Subcutaneous abdominal adipose tissue (tissue), 5 donors: Measurements from ENCODE around the gene UGGT2.

Experiments used
- H3K27ac ChIP-seq: one replicate; pipeline ENCODE4 v1.7.0; 2013; ENCODE audit warnings: low read depth, mild to moderate bottlenecking, inconsistent platforms, low read length, moderate library complexity
- H3K27me3 ChIP-seq, 5 donors: one replicate each; pipeline ENCODE4 v1.7.0; 2013; ENCODE audit warnings: low read length in 5 of 5, inconsistent platforms in 1 of 5; ENCODE audit not compliant: control insufficient read depth in 5 of 5, insufficient read depth in 4 of 5
- H3K36me3 ChIP-seq, 5 donors: one replicate each; pipeline ENCODE4 v1.7.0; 2013; ENCODE audit warnings: low read length in 5 of 5; ENCODE audit not compliant: control insufficient read depth in 5 of 5, insufficient read depth in 5 of 5
- H3K4me1 ChIP-seq, 5 donors: one replicate each; pipeline ENCODE4 v1.7.0; 2013; ENCODE audit warnings: low read length in 5 of 5, mild to moderate bottlenecking in 3 of 5, moderate library complexity in 1 of 5; ENCODE audit not compliant: control insufficient read depth in 5 of 5, insufficient read depth in 5 of 5
- H3K4me3 ChIP-seq, 5 donors: one replicate each; pipeline ENCODE4 v1.7.0; 2013; ENCODE audit warnings: low read length in 5 of 5, low read depth in 1 of 5
- H3K9ac ChIP-seq, 5 donors: one replicate each; pipeline ENCODE4 v1.7.0; 2013; ENCODE audit warnings: low read length in 5 of 5, mild to moderate bottlenecking in 4 of 5, moderate library complexity in 3 of 5
- H3K9me3 ChIP-seq, 5 donors: one replicate each; pipeline ENCODE4 v1.7.0; 2013; ENCODE audit warnings: low read length in 5 of 5; ENCODE audit not compliant: control insufficient read depth in 5 of 5
- donor health status: healthy.
- donor health status: healthy.
- donor health status: healthy.
- donor health status: healthy.
- donor health status: healthy.

Gene UGGT2, protein sequence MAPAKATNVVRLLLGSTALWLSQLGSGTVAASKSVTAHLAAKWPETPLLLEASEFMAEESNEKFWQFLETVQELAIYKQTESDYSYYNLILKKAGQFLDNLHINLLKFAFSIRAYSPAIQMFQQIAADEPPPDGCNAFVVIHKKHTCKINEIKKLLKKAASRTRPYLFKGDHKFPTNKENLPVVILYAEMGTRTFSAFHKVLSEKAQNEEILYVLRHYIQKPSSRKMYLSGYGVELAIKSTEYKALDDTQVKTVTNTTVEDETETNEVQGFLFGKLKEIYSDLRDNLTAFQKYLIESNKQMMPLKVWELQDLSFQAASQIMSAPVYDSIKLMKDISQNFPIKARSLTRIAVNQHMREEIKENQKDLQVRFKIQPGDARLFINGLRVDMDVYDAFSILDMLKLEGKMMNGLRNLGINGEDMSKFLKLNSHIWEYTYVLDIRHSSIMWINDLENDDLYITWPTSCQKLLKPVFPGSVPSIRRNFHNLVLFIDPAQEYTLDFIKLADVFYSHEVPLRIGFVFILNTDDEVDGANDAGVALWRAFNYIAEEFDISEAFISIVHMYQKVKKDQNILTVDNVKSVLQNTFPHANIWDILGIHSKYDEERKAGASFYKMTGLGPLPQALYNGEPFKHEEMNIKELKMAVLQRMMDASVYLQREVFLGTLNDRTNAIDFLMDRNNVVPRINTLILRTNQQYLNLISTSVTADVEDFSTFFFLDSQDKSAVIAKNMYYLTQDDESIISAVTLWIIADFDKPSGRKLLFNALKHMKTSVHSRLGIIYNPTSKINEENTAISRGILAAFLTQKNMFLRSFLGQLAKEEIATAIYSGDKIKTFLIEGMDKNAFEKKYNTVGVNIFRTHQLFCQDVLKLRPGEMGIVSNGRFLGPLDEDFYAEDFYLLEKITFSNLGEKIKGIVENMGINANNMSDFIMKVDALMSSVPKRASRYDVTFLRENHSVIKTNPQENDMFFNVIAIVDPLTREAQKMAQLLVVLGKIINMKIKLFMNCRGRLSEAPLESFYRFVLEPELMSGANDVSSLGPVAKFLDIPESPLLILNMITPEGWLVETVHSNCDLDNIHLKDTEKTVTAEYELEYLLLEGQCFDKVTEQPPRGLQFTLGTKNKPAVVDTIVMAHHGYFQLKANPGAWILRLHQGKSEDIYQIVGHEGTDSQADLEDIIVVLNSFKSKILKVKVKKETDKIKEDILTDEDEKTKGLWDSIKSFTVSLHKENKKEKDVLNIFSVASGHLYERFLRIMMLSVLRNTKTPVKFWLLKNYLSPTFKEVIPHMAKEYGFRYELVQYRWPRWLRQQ (N-terminal part only)

DNA sequence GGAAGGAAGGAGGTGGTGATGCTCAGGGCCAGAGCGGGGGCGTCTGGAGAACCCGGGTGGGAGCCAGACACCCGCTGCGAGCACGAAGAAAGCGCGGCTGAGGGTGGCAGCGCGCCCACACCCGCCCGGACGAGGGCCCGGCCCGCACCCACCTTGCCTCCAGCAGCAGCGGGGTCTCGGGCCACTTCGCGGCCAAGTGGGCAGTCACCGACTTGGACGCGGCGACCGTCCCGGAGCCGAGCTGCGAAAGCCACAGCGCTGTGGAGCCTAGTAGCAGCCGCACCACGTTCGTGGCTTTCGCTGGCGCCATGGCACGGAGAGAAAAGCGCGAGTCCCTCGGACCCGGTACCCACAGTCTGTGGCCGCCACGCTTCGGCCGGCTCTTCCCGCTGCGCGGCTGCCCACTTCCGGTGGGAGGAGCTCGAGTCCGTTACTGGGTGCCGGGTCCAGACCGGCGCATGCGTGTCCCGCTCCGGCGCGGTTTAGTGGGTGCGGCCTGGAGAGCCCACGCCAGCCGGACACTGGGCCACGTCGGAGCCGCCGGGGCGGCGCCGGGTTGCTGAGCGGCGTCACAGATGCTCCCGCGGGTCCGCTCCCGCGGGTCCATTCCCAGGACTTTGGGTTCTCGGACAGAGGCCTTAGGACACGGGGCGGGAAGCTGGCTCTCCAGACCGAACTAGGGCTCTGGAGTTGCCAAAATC is at the start of gene UGGT2:
Gene UGGT2, minus strand, starts transcription at position 399 of the 701 bp plus-strand sequence. Its CDS starts 89 bp downstream, at position 310.
- Histone ChIP-seq H3K9ac (peak within 1 kb of the TSS in 4 of 5 donors; percentile 77 to 92 (median 88)), H3K27ac (peak within 1 kb of the TSS; percentile 70), H3K4me1 (peaks cover 0 to 17% (median 10%) of the 10 kb centered on the region in 5 donors), H3K4me3 (peak within 1 kb of the TSS; percentile 76 to 99 (median 95)), H3K9me3 (no peaks in the 10 kb centered on the region), H3K36me3 (no peaks in the 10 kb centered on the region), H3K27me3 (no peaks in the 10 kb centered on the region)

DNA sequence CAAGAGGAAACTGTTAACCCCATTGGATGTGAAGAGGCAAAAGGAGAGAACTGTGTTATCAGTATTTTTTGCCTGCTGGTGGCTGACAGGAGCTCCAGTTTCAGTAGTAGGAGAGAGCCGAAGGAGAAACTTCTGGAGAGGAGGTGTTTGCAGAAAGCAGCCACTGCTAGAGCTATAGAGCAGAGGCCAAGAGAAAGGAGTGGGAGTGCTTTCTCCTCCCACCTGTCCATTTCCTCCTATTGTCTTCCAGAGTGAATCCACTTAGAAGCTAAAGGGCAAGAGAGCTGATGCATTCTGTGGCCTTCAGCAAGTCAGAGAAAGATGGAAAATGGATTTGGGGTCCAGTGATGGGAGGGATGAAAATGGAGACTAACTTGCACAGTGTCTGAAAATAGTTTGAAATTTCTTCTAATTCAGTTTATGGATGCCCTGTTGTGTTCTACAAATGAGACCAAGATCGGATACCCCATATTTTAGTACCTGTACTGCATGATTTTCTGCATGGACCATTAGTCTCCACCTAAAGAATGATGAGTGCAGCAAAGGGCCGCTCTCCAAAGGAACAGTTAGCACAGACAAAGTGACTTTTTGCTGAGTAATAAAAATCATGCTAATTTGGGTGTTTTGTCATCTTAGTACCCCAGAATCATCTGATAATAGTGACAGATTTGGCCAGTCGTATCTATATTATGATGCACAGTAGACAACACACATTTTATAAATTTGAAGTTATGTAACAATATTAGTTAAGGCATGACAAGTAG is 47.4 kb upstream of the UGGT2 start:
- Histone ChIP-seq H3K36me3 (no peaks in the 10 kb centered on the region), H3K4me1 (no peaks in the 10 kb centered on the region), H3K27me3 (peaks cover 0 to 3% (median 0%) of the 10 kb centered on the region in 5 donors), H3K27ac (no peak overlapping the region), H3K4me3 (no peak overlapping the region), H3K9ac (no peak overlapping the region), H3K9me3 (peaks cover 0 to 4% (median 0%) of the 10 kb centered on the region in 5 donors)

DNA sequence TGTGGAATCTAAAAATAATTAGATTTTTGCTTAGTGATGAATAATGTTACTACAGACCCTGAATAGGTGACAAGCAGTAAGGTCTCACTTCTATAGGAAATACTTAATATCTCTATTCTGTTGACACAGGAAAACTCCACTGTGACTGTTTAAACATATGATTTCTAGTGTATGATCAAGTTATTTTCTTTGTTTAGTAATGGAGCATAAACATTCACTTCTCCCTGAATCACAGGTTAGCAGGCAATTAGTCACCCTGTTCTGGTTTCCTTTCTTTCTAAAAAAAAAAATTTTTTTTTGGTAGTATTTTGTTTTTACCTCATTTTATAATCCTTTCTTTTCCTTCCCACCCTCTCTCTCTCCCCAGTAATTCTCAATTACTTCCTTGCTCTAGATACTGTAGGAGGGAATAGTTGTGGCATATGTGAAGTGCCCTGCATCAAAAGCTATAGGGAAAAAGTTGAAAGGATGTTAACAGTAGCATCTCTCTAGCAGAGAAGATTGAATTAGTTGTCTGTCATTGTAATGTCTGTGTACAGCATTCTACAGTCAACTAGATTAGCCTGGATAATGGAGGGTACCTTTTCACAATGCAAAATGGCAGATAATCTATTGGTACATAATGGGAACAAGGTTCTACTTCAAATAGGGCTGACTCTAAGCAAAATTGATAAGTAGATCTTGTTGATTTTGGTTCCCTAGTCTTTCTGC is 40.2 kb upstream of the UGGT2 start:
- Histone ChIP-seq H3K4me1 (peaks cover 1 to 19% (median 16%) of the 10 kb centered on the region in 5 donors), H3K27me3 (peaks cover 19 to 41% (median 33%) of the 10 kb centered on the region in 5 donors), H3K27ac (no peak overlapping the region), H3K4me3 (no peak overlapping the region), H3K36me3 (no peaks in the 10 kb centered on the region), H3K9ac (no peak overlapping the region), H3K9me3 (no peaks in the 10 kb centered on the region)

DNA sequence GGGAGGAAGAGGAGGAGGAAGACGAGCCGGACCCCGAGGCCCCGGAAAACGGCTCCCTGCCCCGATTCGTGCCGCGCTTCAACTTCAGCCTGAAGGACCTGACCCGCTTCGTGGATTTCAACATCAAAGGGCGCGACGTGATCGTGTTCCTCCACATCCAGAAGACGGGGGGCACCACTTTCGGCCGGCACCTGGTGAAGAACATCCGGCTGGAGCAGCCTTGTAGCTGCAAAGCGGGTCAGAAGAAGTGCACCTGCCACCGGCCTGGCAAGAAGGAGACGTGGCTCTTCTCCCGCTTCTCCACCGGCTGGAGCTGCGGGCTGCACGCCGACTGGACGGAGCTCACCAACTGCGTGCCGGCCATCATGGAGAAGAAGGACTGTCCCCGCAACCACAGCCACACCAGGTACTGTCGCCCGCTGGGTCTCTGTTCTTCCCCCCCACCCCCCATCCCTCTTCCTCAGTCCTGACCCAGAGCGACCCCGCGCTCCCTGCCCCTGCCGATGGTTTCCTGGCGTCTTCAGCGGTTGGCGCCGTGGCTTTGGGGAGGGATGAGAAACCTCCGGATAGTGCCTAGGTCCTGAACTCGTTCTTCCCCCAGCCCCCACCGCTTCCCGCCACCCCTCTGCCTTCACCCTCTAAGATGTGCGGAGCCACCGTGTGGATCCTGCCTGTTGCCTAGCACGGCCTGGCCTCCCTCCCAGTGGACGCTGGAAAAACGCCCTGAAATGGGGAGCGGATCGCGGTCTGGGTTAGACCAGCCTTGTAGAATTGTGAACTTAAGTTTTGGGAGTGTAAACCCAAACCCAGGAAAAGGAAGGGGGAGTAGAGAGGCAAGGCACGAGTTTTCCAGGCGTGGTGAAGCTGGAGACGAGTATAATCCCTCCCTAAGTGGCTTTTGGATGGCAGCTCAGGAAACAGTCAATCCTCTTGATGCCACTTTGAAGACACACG is 38.2 kb upstream of the UGGT2 start:
- no peak overlapping the region for H3K9ac ChIP-seq
- H3K27me3 ChIP-seq = peaks cover 24 to 47% (median 36%) of the 10 kb centered on the region in 5 donors
- H3K36me3 ChIP-seq = no peaks in the 10 kb centered on the region
- no peak overlapping the region for H3K27ac ChIP-seq
- H3K9me3 ChIP-seq = no peaks in the 10 kb centered on the region
- H3K4me1 ChIP-seq = peaks cover 1 to 19% (median 16%) of the 10 kb centered on the region in 5 donors
- peak overlapping the region in 4 of 5 donors; percentile 19 to 66 (median 45) for H3K4me3 ChIP-seq

DNA sequence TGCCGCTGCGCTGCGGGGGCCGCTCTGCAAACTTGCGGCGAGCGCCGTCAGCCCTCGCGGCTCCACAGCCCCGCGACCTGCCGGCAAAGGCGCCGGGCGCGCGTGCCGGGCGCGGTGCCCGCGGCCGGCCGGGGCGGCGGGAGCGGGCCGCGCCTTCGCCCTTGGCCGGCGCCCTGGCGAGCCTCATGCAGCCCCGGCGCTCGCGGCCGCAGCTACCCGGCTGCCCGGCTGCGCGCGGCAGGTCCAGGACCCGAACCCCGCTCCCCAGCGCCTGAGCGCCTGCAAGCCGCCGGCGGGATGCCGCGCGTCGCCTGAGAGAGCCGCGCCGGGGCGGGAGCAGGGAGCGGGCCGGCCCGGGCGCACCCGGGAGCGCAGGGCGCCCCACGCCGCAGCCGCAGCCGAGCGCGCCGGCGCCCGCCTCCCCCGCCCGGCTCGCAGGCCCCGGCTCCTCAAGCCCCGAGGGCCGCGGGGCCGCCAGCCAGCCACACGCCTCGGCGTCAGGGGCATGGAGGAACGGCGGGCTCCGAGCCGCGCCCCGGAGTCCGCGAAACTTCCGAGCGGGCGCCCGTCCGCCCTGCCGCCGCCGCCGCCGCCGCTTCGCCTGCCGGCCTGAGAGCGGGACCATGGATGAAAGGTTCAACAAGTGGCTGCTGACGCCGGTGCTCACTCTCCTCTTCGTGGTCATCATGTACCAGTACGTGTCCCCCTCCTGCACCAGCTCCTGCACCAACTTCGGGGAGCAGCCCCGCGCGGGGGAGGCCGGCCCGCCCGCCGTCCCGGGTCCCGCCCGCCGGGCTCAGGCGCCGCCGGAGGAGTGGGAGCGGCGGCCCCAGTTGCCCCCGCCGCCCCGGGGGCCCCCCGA is 37.3 kb upstream of the UGGT2 start:
- Histone ChIP-seq H3K4me1 (peaks cover 1 to 19% (median 16%) of the 10 kb centered on the region in 5 donors), H3K9me3 (no peaks in the 10 kb centered on the region), H3K27me3 (peaks cover 24 to 47% (median 36%) of the 10 kb centered on the region in 5 donors), H3K9ac (no peak overlapping the region), H3K4me3 (peak overlapping the region in 4 of 5 donors; percentile 52 to 77 (median 60)), H3K27ac (no peak overlapping the region), H3K36me3 (no peaks in the 10 kb centered on the region)

DNA sequence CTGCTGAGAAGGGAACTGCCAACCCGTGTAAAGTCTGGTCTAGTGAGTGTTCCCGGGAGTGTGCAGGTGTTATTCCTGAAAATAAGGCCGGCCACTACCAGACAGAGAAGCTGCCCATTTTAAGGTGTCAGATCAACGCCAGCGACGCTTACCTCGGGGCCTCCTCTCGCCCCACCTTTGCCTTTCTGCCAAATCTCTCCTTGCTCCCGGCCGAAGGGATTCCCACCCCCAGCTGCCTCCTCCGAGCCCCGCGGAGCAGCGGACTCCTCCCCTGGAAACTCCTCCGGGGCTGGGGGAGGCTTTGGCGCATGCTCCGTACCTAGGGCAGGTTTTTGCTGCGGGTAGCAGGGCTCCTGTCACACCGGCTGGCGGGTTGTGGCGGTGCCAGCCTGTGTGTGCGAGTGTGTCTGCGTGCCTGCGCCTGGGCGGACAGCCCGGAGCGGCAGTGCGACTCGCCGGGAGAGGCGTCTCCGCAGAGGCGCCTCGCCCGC is 36.6 kb upstream of the UGGT2 start, which contains the start of gene HS6ST3:
Gene HS6ST3, plus strand, starts transcription at position 359 of the 491 bp plus-strand sequence.
- H3K4me1 ChIP-seq = peaks cover 1 to 19% (median 16%) of the 10 kb centered on the region in 5 donors
- peaks cover 24 to 47% (median 36%) of the 10 kb centered on the region in 5 donors for H3K27me3 ChIP-seq
- H3K36me3 ChIP-seq = no peaks in the 10 kb centered on the region
- H3K27ac ChIP-seq = no peak within 1 kb of the TSS
- H3K9me3 ChIP-seq = no peaks in the 10 kb centered on the region
- no peak within 1 kb of the TSS for H3K9ac ChIP-seq
- peak within 1 kb of the TSS in 4 of 5 donors; percentile 52 to 77 (median 60) for H3K4me3 ChIP-seq

DNA sequence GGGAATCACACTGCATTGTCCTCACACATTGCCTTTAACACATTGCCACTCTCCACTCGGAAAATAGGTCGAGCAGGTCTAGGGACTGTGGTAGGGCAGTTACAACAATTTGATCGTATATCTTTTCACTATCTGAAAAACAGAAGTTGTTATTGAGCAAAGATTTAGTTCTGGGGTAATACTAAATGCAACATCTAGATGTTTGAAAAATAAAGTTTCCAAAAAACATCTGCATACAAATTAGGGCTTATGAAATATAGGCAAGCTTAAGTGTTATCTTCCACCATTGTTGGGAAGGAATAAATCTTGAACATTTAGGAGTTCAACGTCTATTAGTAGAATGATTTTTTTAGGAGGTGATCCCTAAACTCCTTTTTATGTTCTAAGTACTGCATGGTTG is 35.9 kb upstream of the UGGT2 start:
- Histone ChIP-seq H3K4me3 (no peak overlapping the region), H3K36me3 (no peaks in the 10 kb centered on the region), H3K27ac (no peak overlapping the region), H3K27me3 (peaks cover 24 to 47% (median 33%) of the 10 kb centered on the region in 5 donors), H3K9me3 (no peaks in the 10 kb centered on the region), H3K4me1 (peaks cover 1 to 19% (median 16%) of the 10 kb centered on the region in 5 donors), H3K9ac (no peak overlapping the region)
